ENCODE measurements around the gene EPHX1.

GRCh38 chr1:225823811-225824261 lies 13.9 kb downstream of the EPHX1 start:
- TF ChIP-seq EZH2 (IDR thresholded peaks at IDR 0.05; ENCODE audit: borderline replicate concordance, insufficient read depth, low read depth, low read length, poor library complexity, severe bottlenecking) (no peak), CTCF (IDR thresholded peaks at IDR 0.05) (no peak)
